ENCODE data around the gene UBTFL1. TPM values are rescaled to one million over a fixed set of nuclear protein-coding genes. Genes with fewer than 3 reads are reported as not detected.
"Not testable (repeated sequence)": the region's sequence is repeated elsewhere in the genome, so short reads cannot be mapped to it uniquely, and the experiment has no call there.

Gene UBTFL1, protein sequence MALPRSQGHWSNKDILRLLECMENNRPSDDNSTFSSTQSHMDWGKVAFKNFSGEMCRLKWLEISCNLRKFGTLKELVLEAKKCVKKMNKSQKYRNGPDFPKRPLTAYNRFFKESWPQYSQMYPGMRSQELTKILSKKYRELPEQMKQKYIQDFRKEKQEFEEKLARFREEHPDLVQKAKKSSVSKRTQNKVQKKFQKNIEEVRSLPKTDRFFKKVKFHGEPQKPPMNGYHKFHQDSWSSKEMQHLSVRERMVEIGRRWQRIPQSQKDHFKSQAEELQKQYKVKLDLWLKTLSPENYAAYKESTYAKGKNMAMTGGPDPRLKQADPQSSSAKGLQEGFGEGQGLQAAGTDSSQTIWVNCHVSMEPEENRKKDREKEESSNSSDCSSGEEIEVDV
- total RNA-seq: not detected
- long read RNA-seq: 0 reads

DNA sequence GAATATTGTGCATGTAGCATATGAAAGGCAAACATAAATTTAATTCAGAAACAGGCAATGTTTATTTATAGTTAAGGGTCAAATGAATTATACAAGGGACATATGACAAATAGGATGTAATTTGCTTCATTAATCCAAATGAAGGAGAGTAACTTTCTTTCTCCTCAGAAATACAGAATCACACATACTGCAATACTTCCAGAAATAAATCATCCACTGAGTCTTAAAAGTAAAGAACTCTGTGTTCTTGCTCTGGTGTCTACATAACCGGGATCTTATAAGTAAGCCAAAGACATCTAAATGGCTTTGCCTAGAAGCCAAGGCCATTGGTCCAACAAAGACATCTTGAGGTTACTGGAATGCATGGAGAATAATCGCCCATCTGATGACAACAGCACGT is at the start of gene UBTFL1:
TSS of gene UBTFL1 (plus strand) at position 301 of the 400 bp plus-strand sequence. CDS start at position 301, 0 bp downstream.
- DNase-seq (ENCODE audit: low spot score): not testable (repeated sequence)

DNA sequence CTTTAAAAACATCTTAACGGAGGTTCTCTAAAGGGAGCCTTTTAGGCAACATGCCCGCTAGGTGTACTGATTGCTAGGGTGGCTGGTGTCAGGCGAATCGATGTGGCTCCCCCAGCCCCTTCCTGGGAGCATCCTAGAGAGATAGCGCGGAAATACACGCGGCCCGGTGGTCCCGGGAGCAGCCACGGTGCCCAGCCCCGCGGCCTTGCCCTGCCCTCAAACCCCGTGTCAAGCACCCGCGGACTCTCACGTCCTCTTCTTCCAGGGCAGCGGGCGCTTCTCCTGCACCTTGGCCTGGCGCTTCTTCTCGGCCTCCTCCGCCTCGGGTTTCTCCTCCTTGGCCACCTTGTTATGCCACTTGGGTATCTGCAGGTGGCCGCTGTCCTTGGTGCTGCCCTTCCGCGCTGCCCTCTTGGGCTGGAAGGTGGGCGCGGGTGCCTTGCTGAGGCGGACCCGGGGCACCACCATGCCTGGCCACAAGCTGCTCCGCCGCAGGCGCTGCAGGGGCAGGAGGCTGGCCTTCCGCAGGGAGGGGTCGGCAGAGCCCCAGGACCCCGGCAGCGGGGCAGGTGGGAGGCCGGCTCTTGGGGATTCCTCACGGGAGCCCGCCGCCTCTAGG is 34.0 kb upstream of the UBTFL1 start:
- not testable (repeated sequence) for DNase-seq (ENCODE audit: low spot score)

DNA sequence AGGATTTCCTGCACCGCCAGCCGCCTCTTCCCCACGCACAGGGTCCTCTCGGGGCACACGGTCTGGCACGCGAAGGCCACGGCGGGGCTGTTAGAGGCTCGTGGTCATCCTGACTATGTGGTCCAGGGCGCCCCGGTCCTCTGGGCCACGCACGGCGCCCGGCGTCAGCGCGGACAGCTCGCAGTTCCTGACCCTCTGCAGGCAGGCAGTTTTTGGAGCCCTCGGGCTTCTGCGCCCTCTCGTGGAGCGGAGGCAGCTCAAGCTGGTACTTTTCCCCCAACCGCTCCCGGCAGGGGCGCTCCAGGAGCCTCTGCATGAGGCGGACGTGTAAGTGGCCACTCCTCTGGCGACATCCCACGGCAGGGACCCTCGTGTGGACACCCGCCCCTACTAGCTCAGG is 33.4 kb upstream of the UBTFL1 start:
- not testable (repeated sequence) for DNase-seq (ENCODE audit: low spot score)

- DNase-seq (ENCODE audit: low spot score): not testable (repeated sequence)
Observed at GRCh38 chr11:90053545-90053944, 32.2 kb upstream of the UBTFL1 start.

GRCh38 chr11:90088731-90089130 is 3.0 kb downstream of the UBTFL1 start:
- not testable (repeated sequence) for DNase-seq (ENCODE audit: low spot score)

DNA sequence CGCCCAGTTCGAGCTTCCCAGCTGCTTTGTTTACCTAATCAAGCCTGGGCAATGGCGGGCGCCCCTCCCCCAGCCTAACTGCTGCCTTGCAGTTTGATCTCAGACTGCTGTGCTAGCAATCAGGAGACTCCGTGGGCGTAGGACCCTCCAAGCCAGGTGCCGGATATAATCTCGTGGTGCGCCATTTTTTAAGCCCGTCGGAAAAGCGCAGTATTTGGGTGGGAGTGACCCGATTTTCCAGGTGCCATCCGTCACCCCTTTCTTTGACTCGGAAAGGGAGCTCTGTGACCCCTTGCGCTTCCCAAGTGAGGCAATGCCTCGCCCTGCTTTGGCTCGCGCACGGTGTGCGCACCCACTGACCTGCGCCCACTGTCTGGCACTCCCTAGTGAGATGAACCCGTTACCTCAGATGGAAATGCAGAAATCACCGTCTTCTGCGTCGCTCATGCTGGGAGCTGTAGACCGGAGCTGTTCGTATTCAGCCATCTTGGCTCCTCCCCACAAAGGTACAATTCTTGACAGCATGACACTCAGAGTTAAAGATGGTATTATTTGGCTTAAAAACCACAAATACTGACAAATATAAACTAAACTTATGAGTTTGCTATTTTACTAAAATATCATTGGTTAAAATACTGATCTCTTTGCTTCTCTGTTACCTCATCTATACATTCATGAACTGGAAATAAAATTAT is 9.6 kb downstream of the UBTFL1 start:
- DNase-seq (ENCODE audit: low spot score): not testable (repeated sequence)

DNA sequence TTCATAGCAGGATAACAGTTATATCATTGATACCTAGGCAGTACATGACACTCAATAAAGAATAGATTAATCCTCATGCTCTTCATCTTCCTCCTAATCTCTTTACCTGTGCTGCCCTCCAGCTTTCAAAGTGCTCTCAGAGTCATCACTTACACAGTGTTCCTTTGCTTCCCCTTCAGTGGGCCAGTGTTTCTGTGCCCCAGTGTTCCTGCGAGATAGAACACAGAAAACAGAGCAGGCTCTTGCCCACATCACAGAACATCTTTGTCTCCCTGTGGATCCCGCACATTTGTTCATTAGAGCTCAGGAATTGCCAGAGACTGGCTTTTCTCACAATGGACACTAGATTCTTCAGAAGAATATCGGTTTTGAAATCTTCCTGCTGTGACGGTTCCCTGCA is 12.5 kb downstream of the UBTFL1 start:
- not testable (repeated sequence) for DNase-seq (ENCODE audit: low spot score)

DNA sequence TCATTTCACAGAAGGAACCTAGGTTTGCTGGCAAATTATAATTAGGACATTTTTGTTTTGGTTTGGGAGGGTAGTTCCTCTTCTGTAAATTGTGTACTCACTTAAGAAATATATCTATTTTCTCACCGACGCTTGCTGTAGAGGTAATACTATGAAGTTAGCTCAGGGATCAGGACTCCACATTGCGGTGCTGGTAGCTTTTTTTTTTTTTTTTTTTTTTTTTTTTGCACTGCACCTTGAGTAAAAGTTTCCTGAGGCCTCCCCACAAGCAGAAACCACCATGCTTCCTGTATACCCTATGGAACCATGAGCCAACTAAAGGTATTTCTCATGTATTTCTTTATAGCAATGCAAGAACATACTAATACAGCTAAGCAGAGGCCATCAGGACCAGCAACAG is 14.7 kb downstream of the UBTFL1 start:
- DNase-seq (ENCODE audit: low spot score): no peak

GRCh38 chr11:90113541-90113940 is 27.8 kb downstream of the UBTFL1 start:
- no peak for DNase-seq (ENCODE audit: low spot score)

- DNase-seq (ENCODE audit: low spot score): no peak
Observed at GRCh38 chr11:90120191-90120590, 34.4 kb downstream of the UBTFL1 start.

- no peak for DNase-seq (ENCODE audit: low spot score)
Observed at GRCh38 chr11:90124371-90124770, 38.6 kb downstream of the UBTFL1 start.

- no peak for DNase-seq (ENCODE audit: low spot score)
Observed at GRCh38 chr11:90124946-90125345, 39.2 kb downstream of the UBTFL1 start.

- DNase-seq (ENCODE audit: low spot score): no peak
Observed at GRCh38 chr11:90133560-90134477, 48.1 kb downstream of the UBTFL1 start.

DNA sequence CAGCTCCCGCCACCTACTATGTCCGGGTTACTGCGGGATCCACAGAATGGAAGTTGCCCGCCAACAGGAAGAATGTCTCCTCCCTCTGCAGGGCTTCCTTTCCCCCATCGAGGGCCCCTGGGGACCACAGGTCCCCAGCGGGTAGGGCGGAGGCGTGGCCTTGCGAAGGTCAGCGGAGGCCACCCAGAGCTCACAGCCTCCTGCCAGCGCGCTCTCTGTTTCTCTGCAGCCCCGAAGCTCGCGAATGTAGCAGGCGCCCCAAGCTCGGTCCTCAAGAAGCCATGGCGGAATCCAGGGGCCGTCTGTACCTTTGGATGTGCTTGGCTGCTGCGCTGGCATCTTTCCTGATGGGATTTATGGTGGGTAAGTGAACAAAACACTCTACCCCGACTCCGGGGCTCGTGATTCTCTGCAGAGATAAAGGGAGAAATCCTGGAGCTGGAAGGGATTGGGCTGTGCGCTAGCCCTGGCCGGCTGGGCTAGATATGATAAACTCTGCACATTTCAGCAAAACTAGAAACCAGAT is 48.8 kb downstream of the UBTFL1 start, which contains the start of gene NAALAD2:
TSS of gene NAALAD2 (plus strand) at position 186 of the 526 bp plus-strand sequence. CDS start at position 282, 96 bp downstream.
- DNase-seq (ENCODE audit: low spot score): no peak

- no peak for DNase-seq (ENCODE audit: low spot score)
Observed at GRCh38 chr11:90135016-90135415, 49.3 kb downstream of the UBTFL1 start.

Other genes starting within 250 kb of the UBTFL1 start
- gene TRIM64B, start 207.5 kb upstream of the UBTFL1 start, total RNA-seq: not detected
- gene TRIM49D1, start 163.7 kb upstream of the UBTFL1 start, total RNA-seq: not detected
- gene TRIM49D2, start 161.9 kb upstream of the UBTFL1 start, total RNA-seq: not detected
- not detected for gene TRIM64, start 119.9 kb upstream of the UBTFL1 start, total RNA-seq
- not detected for gene TRIM49C, start 54.8 kb upstream of the UBTFL1 start, total RNA-seq
- 2.7 TPM for gene NAALAD2, start 48.7 kb downstream of the UBTFL1 start, total RNA-seq
- 35.3 TPM for gene CHORDC1, start 137.1 kb downstream of the UBTFL1 start, total RNA-seq

Data from mesenteric fat pad (tissue), 1 donor.